Fibroblast of the aortic adventitia (primary cell): ENCODE measurements around the gene PPFIBP2. TPM values are rescaled to one million over a fixed set of nuclear protein-coding genes. Genes with fewer than 3 reads are reported as not detected.

ENCODE experiments used
- DNase-seq: peaks from one replicate; pipeline ENCODE4 v3.0.0-alpha.2; 2010; ENCODE audit warnings: low read depth
- H3K4me3 ChIP-seq: 2 replicates; pipeline ENCODE4 v1.5.1; 2011; ENCODE audit warnings: low read depth, mild to moderate bottlenecking, control low read depth, low read length, moderate library complexity
- total RNA-seq: library from RNA; depleted of rRNA; stranded (reverse); fragments of >200 nt; gene quantifications from 2 replicates; pipeline ENCODE4 v1.2.3, GENCODE V29; 2012; ENCODE audit warnings: low replicate concordance
- TF ChIP-seq, protein P1 (sequence below): IDR thresholded peaks from 2 replicates; pipeline ENCODE4 v1.5.1; 2011; ENCODE audit warnings: mild to moderate bottlenecking, low read length, control low read depth, inconsistent platforms; ENCODE audit not compliant: insufficient read depth

PPFIBP2 gene
- total RNA-seq, 1 donor = 11.7 TPM

- TF ChIP-seq, protein P1, sequence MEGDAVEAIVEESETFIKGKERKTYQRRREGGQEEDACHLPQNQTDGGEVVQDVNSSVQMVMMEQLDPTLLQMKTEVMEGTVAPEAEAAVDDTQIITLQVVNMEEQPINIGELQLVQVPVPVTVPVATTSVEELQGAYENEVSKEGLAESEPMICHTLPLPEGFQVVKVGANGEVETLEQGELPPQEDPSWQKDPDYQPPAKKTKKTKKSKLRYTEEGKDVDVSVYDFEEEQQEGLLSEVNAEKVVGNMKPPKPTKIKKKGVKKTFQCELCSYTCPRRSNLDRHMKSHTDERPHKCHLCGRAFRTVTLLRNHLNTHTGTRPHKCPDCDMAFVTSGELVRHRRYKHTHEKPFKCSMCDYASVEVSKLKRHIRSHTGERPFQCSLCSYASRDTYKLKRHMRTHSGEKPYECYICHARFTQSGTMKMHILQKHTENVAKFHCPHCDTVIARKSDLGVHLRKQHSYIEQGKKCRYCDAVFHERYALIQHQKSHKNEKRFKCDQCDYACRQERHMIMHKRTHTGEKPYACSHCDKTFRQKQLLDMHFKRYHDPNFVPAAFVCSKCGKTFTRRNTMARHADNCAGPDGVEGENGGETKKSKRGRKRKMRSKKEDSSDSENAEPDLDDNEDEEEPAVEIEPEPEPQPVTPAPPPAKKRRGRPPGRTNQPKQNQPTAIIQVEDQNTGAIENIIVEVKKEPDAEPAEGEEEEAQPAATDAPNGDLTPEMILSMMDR = no peak
- DNase-seq = no peak
- H3K4me3 ChIP-seq = no peak overlapping the region
Measured at GRCh38 chr11:7585816-7586215, 72.0 kb downstream of the PPFIBP2 start.

DNA sequence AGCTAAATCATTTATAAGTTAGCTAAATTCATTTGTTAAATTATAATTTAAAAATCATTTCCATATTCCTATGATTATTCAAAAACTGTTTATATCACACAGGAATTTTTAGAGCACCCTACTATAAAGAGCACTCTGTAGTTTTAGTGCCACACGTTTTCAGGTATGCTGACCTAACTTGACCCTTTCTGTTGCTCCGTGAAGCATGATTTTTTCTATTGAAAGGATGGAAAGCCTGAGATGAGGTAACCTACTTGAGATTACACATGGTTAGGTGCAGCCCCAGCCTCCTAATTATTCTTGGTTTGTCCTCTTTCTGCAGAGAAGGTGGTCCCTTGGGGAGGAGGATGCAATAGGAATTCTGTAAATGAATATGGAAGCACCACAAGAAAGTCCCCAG lies 72.6 kb downstream of the PPFIBP2 start:
- TF ChIP-seq, protein P1 = no peak
- DNase-seq = no peak
- no peak overlapping the region for H3K4me3 ChIP-seq

- no peak overlapping the region for H3K4me3 ChIP-seq
- TF ChIP-seq, protein P1 = no peak
- DNase-seq = no peak
Measured at GRCh38 chr11:7587712-7588111, 73.9 kb downstream of the PPFIBP2 start.

- no peak overlapping the region for H3K4me3 ChIP-seq
- TF ChIP-seq, protein P1 = no peak
- DNase-seq = no peak
Measured at GRCh38 chr11:7589861-7590260, 76.1 kb downstream of the PPFIBP2 start.

- DNase-seq = no peak
- TF ChIP-seq, protein P1 = no peak
- no peak overlapping the region for H3K4me3 ChIP-seq
Measured at GRCh38 chr11:7590529-7590928, 76.7 kb downstream of the PPFIBP2 start.

DNA sequence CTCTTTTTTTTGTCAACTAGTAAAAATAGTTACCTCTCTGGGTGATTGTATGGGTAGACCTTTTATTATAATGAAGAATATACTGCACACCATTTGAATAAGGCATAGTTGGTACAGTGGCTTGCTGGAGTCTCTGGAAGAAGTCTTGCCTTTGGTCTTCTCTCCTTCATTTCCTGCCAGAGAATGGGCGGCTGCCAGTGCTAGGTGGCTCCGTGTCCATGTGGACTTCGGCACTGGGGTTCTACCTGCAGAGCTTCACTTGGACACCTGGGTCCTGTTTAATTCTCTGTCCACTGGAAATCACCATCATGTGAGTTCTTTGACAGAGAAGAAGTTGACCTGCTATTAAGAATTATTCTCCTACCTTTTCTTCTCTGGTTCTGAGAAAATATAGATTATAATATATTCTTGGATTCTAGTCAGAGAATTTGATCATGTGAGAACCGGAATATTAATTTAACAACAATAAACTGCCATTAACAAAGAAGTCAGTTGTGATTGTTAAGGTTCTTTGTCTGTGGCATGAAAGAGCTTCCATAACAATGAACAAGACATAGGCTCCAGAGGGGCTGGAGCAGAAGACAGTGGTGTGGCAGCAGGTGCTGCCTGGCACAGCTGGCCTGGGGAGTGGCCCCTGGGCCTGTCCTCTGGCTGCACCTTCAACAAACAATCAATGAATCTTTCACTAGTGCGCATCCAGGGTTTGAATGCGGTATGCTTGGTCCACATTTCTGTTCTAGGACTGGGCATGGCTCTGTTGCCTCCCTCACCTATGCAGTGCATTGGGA lies 77.5 kb downstream of the PPFIBP2 start:
- H3K4me3 ChIP-seq = no peak overlapping the region
- TF ChIP-seq, protein P1 = no peak
- DNase-seq = no peak

GRCh38 chr11:7591987-7592386 lies 78.2 kb downstream of the PPFIBP2 start:
- no peak for DNase-seq
- H3K4me3 ChIP-seq = no peak overlapping the region
- TF ChIP-seq, protein P1 = no peak
